ENCODE measurements around the gene LPXN. TPM values are rescaled to one million over a fixed set of nuclear protein-coding genes. Genes with fewer than 3 reads are reported as not detected.

The LPXN gene
- total and polyA plus RNA-seq, 10 of the 15 experiments (the other 5 are each of a cell fraction or from before 2014, with no cell fraction given): 131 to 349 (median 201) TPM

- TF ChIP-seq SRF (IDR thresholded peaks at IDR 0.05; ENCODE audit: low read depth in 2 of 2, low read length in 2 of 2) (0 out of 4 replicates have a peak, but pooled peaks of 1 of the 2 experiments have one; percentile 42), IKZF1 (conservative IDR thresholded peaks at IDR 0.05) (peak; percentile 85), ATF7 (IDR thresholded peaks at IDR 0.05; ENCODE audit: low read depth) (peak; percentile 81), LARP7 (IDR thresholded peaks at IDR 0.05) (no peak), TBL1XR1 (IDR thresholded peaks at IDR 0.05; ENCODE audit: low read depth, low read length) (peak; percentile 98), ZBED1 (IDR thresholded peaks at IDR 0.05; ENCODE audit: borderline replicate concordance) (peak; percentile 93), ZNF217 (IDR thresholded peaks at IDR 0.05) (peak; percentile 98), ASH2L (IDR thresholded peaks at IDR 0.05; ENCODE audit: borderline replicate concordance, low read depth) (no peak), IKZF2 (IDR thresholded peaks at IDR 0.05) (peak; percentile 92 to 94)
- TF ChIP-seq, protein P1, sequence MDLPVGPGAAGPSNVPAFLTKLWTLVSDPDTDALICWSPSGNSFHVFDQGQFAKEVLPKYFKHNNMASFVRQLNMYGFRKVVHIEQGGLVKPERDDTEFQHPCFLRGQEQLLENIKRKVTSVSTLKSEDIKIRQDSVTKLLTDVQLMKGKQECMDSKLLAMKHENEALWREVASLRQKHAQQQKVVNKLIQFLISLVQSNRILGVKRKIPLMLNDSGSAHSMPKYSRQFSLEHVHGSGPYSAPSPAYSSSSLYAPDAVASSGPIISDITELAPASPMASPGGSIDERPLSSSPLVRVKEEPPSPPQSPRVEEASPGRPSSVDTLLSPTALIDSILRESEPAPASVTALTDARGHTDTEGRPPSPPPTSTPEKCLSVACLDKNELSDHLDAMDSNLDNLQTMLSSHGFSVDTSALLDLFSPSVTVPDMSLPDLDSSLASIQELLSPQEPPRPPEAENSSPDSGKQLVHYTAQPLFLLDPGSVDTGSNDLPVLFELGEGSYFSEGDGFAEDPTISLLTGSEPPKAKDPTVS (IDR thresholded peaks at IDR 0.05; ENCODE audit: low read depth, low read length): no peak
- TF ChIP-seq, protein P2, sequence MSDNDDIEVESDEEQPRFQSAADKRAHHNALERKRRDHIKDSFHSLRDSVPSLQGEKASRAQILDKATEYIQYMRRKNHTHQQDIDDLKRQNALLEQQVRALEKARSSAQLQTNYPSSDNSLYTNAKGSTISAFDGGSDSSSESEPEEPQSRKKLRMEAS (IDR thresholded peaks at IDR 0.05; ENCODE audit: low read depth, low read length): no peak
- TF ChIP-seq, protein P3, sequence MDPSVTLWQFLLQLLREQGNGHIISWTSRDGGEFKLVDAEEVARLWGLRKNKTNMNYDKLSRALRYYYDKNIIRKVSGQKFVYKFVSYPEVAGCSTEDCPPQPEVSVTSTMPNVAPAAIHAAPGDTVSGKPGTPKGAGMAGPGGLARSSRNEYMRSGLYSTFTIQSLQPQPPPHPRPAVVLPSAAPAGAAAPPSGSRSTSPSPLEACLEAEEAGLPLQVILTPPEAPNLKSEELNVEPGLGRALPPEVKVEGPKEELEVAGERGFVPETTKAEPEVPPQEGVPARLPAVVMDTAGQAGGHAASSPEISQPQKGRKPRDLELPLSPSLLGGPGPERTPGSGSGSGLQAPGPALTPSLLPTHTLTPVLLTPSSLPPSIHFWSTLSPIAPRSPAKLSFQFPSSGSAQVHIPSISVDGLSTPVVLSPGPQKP (IDR thresholded peaks at IDR 0.05; ENCODE audit: low read depth, low read length): peak; percentile 82
Measured at GRCh38 chr11:58525037-58525614, 50.5 kb downstream of the LPXN start (continued).

Data from GM12878 (cell line).